Cardiac muscle cell (in vitro differentiated cells and primary cell): ENCODE results near the gene FAM124A. TPM values are rescaled to one million over a fixed set of nuclear protein-coding genes. Genes with fewer than 3 reads are reported as not detected.
"Not testable (repeated sequence)": the region's sequence is repeated elsewhere in the genome, so short reads cannot be mapped to it uniquely, and the experiment has no call there.

Experiments
- DNase-seq, 2 donors: peaks; one replicate each; pipeline versions ENCODE4 v3.0.0 to v3.0.0-alpha.2; 2010 to 2017; ENCODE audit warnings: low read depth in 1 of 2, low spot score in 1 of 2
- H3K27ac ChIP-seq: fragments of 200-600 bp; sonication (generic); 2 replicates; pipeline ENCODE4 v1.5.1; 2016
- H3K27me3 ChIP-seq: fragments of 200-600 bp; sonication (generic); 2 replicates; pipeline ENCODE4 v1.6.0; 2016; ENCODE audit warnings: control low read depth
- H3K36me3 ChIP-seq: fragments of 200-600 bp; sonication (generic); 2 replicates; pipeline ENCODE4 v1.5.1; 2016; ENCODE audit warnings: control low read depth
- H3K4me1 ChIP-seq: fragments of 200-600 bp; sonication (generic); 2 replicates; pipeline ENCODE4 v1.8.1; 2017; ENCODE audit warnings: low read depth, mild to moderate bottlenecking, mixed run types
- H3K4me3 ChIP-seq: fragments of 200-600 bp; sonication (generic); 2 replicates; pipeline ENCODE4 v1.5.1; 2016; ENCODE audit warnings: mild to moderate bottlenecking
- H3K9me3 ChIP-seq: fragments of 200-600 bp; sonication (generic); 2 replicates; pipeline ENCODE4 v1.5.1; 2017; ENCODE audit warnings: low read depth, mild to moderate bottlenecking, control low read depth
- polyA plus RNA-seq: library from polyadenylated mRNA; unstranded; fragments of >200 nt; fragmentation: Nextera tagmentation; extraction: Ambion mirVana; gene quantifications from 2 replicates; pipeline ENCODE4 v1.2.1, GENCODE V29; 2016
- total RNA-seq: library from RNA; depleted of rRNA; stranded (reverse); fragments of >200 nt; gene quantifications from 2 replicates; pipeline ENCODE4 v1.2.3, GENCODE V29; 2016
- TF ChIP-seq, protein P1 (sequence below): IDR thresholded peaks from 2 replicates; pipeline ENCODE4 v1.5.1; 2012; ENCODE audit warnings: low read depth, mild to moderate bottlenecking, low read length

FAM124A gene
- total and polyA plus RNA-seq, 2 experiments from 2014 or later, result 0.16 to 0.18 TPM

DNA sequence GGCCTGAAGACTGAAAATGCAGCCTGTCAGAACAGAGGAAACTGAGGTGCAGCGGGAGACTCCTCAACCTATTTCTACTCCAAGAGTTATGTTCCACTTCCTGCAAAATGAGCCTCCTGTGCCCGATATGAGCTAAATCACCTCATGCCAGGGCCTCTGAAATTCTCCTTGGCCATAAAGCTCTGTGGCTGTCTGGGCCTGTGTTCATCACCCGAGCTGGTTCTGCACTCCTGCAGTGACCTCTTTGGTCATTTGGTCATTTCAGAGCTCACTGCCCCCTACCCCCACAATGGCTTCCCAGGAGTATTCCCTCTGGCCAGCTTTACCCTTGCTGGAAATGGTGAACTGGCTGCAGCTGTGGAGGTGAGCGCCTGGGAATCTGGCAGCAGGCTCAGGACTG lies 65.6 kb downstream of the FAM124A start:
- Histone ChIP-seq H3K4me3 (no peak overlapping the region), H3K9me3 (no peaks in the 10 kb centered on the region), H3K4me1 (no peaks in the 10 kb centered on the region), H3K27me3 (no peaks in the 10 kb centered on the region), H3K27ac (no peak overlapping the region), H3K36me3 (no peaks in the 10 kb centered on the region)
- TF ChIP-seq, protein P1, sequence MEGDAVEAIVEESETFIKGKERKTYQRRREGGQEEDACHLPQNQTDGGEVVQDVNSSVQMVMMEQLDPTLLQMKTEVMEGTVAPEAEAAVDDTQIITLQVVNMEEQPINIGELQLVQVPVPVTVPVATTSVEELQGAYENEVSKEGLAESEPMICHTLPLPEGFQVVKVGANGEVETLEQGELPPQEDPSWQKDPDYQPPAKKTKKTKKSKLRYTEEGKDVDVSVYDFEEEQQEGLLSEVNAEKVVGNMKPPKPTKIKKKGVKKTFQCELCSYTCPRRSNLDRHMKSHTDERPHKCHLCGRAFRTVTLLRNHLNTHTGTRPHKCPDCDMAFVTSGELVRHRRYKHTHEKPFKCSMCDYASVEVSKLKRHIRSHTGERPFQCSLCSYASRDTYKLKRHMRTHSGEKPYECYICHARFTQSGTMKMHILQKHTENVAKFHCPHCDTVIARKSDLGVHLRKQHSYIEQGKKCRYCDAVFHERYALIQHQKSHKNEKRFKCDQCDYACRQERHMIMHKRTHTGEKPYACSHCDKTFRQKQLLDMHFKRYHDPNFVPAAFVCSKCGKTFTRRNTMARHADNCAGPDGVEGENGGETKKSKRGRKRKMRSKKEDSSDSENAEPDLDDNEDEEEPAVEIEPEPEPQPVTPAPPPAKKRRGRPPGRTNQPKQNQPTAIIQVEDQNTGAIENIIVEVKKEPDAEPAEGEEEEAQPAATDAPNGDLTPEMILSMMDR, result no peak
- no peak for DNase-seq

DNA sequence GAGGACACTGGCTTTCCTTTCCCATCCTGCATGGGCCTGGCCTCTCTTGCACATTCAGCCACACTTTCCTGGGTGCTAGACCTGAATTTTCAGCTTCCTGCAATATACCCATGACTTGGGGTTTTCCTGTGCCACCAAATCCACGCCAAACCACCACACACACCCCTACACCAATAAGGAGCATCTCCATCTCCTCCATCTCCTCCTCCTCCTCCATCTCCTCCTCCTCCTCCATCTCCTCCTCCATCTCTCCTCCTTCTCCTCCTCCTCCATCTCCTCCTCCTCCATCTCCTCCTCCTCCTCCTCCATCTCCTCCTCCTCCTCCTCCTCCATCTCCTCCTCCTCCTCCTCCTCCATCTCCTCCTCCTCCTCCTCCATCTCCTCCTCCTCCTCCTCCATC lies 66.1 kb downstream of the FAM124A start:
- not testable (repeated sequence) for H3K36me3 ChIP-seq, H3K27me3 ChIP-seq, H3K4me1 ChIP-seq, DNase-seq, H3K4me3 ChIP-seq, H3K27ac ChIP-seq, H3K9me3 ChIP-seq

DNA sequence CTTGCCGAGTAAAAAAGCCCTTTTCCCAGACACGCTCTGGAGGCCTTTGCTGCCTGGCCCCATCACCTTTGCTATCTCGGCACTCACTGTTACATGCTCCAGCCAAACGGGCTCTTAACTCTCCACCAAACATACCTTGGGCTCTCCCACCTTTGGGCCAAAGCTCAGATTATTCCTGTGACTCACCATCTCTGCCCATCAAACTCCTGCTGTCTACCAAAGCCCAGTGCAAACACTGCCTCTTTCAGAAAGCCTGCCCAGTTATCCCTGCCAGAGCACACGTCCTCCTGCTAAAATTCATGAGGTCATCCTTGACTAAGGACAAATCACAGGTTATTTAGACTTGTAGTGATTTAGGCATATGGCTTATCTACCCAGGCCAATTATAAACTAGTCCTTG lies 69.1 kb downstream of the FAM124A start:
- TF ChIP-seq, protein P1, result no peak
- no peaks in the 10 kb centered on the region for H3K27me3 ChIP-seq
- H3K4me1 ChIP-seq, result no peaks in the 10 kb centered on the region
- DNase-seq, result peak in 1 of 2 donors; percentile 29
- H3K36me3 ChIP-seq, result no peaks in the 10 kb centered on the region
- H3K9me3 ChIP-seq, result no peaks in the 10 kb centered on the region
- no peak overlapping the region for H3K4me3 ChIP-seq
- H3K27ac ChIP-seq, result no peak overlapping the region

DNA sequence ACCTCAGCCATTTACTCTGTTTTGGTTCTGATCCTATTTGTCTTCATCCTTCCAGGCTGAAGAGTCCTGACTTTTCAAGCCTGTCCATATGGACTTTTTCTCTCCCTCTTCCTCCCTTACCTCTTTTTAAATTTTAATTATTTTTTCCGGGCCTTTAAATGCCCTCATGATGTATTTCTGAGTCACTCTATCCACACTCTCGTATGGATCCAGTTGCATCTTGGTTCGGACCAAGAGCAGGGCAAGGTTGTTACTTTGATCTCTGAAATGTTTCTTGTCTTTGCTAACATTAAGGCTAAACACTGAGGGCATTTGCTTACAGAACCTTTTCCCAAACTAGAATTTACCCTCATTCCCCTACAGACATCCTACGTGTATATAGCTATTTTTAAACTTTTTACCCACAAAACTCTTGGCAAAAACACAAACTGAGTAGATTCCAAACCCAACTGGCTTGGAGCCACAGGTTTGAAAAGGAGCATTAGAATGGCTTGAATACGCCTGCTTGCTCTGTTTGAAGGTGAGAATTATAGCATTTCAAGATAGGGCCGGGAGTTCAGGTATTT lies 69.9 kb downstream of the FAM124A start:
- Histone ChIP-seq H3K4me1 (no peaks in the 10 kb centered on the region), H3K4me3 (no peak overlapping the region), H3K27me3 (no peaks in the 10 kb centered on the region), H3K27ac (no peak overlapping the region), H3K36me3 (no peaks in the 10 kb centered on the region), H3K9me3 (no peaks in the 10 kb centered on the region)
- DNase-seq, result peak in 1 of 2 donors; percentile 77
- TF ChIP-seq, protein P1, result no peak

DNA sequence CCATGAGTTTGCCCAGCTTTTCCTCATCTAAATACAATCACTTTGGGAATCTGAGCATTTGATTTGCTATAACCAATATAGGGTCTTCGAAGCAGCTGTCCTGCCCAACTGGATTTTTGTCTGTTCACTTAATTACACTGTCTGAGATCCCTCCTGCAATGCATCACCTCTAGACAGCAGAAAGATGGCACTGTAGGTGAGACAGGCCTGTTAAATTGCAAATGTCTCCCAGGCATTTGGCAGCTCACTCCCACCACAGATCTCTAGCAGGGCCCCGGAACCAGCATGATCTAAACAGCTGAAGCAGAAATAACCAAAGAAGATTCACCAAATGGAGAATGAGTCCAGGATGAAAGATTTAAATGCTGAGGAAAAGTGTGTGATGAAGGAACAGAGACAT lies 75.4 kb downstream of the FAM124A start:
- DNase-seq, result no peak
- H3K27me3 ChIP-seq, result no peaks in the 10 kb centered on the region
- no peaks in the 10 kb centered on the region for H3K4me1 ChIP-seq
- H3K36me3 ChIP-seq, result no peaks in the 10 kb centered on the region
- no peak overlapping the region for H3K27ac ChIP-seq
- no peak overlapping the region for H3K4me3 ChIP-seq
- TF ChIP-seq, protein P1, result no peak
- no peaks in the 10 kb centered on the region for H3K9me3 ChIP-seq

DNA sequence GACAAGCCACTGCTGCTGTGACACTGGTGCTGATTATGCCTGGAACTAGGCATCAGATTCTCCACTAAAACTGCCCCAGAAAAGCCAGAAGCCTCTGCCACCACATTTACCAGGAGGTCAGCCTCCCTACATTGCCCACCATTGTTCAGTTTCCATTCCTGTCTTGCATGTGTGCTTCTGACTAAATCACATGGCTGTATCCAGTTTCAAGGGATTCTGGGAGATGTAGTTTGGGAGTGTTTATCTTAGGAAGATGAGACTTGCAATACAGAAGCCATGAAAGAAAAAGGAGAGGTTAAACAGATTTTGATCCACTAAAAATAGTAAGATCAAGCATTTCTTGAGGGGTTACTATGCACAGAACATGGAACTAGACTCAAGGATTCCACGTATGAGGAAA lies 76.6 kb downstream of the FAM124A start:
- no peaks in the 10 kb centered on the region for H3K27me3 ChIP-seq
- no peaks in the 10 kb centered on the region for H3K9me3 ChIP-seq
- no peak overlapping the region for H3K4me3 ChIP-seq
- H3K4me1 ChIP-seq, result no peaks in the 10 kb centered on the region
- peak in 1 of 2 donors; percentile 29 for DNase-seq
- H3K36me3 ChIP-seq, result no peaks in the 10 kb centered on the region
- TF ChIP-seq, protein P1, result no peak
- no peak overlapping the region for H3K27ac ChIP-seq
